ENCODE measurements around the gene NAA16. TPM values are rescaled to one million over a fixed set of nuclear protein-coding genes. Genes with fewer than 3 reads are reported as not detected.

Gene NAA16
- total RNA-seq, 1 donor from 2014 or later: 22.8 TPM

DNA sequence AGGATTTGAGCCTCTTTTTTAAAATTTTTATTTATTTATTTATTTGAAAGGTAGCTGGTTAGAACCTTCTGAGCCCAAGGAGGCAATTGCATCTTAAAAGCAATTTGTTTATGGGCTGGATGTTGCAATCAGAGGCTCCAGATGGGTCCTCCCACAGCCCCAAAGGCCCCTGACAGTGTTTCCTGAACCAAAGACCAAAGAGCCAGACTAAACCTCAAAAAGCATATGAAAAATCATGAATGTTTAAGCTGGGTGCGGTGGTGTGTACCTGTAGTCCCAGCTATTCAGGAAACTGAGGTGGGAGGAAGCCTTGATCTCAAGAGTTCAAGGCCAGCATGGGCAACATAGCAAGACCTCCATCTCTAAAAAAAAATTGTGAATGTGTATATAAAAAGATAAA lies 78.5 kb downstream of the NAA16 start:
- H3K4me3 Mint-ChIP-seq (ENCODE audit: unreplicated experiment): no peak overlapping the region
- DNase-seq (ENCODE audit: extremely low spot score, unreplicated experiment): no peak
- no peaks in the 10 kb centered on the region for H3K9me3 Mint-ChIP-seq (ENCODE audit: unreplicated experiment)
- H3K27me3 Mint-ChIP-seq (ENCODE audit: unreplicated experiment): peaks cover 23% of the 10 kb centered on the region
- H3K27ac Mint-ChIP-seq (ENCODE audit: unreplicated experiment): no peak overlapping the region
- H3K36me3 Mint-ChIP-seq (ENCODE audit: unreplicated experiment): peaks cover 2% of the 10 kb centered on the region
- no peaks in the 10 kb centered on the region for H3K4me1 Mint-ChIP-seq (ENCODE audit: unreplicated experiment)
- TF ChIP-seq CTCF (IDR thresholded peaks at IDR 0.05): no peak

- no peak for TF ChIP-seq CTCF (IDR thresholded peaks at IDR 0.05)
- no peaks in the 10 kb centered on the region for H3K4me1 Mint-ChIP-seq (ENCODE audit: unreplicated experiment)
- no peak overlapping the region for H3K27ac Mint-ChIP-seq (ENCODE audit: unreplicated experiment)
- no peaks in the 10 kb centered on the region for H3K36me3 Mint-ChIP-seq (ENCODE audit: unreplicated experiment)
- H3K4me3 Mint-ChIP-seq (ENCODE audit: unreplicated experiment): no peak overlapping the region
- no peaks in the 10 kb centered on the region for H3K9me3 Mint-ChIP-seq (ENCODE audit: unreplicated experiment)
- no peak for DNase-seq (ENCODE audit: extremely low spot score, unreplicated experiment)
- H3K27me3 Mint-ChIP-seq (ENCODE audit: unreplicated experiment): peaks cover 10% of the 10 kb centered on the region
These were observed 83.1 kb downstream of the NAA16 start for GRCh38 chr13:41394166-41394565.

DNA sequence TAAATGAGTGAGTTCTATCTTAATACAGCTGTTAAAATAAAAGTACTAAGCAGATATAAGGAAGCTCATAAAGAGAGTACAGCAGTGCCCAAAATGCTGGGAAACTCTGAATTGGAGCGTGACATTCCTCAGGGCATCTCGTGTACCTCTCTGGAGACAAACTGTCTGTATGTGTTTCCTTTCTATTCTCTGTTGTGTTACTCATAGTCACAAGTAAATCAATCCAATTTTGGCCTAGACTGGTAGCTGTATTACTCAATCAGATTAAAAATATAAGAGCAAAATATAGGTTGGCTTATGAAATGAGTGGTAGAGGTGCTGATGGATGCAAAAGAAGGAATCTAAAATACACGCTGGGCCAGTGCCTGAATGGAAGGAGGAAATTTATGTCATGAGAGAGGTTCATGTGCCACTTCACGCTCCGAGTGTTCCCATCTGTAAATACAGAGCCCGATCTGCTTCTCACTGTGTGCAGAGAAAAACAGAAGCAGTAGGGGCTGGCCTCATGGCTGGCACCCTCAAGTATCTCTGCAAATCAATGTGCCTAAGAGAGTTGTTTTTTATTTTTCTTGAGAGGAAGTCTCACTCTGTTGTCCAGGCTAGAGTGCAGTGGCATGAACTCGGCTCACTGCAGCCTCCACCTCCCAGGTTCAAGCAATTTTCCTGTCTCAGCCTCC lies 87.6 kb downstream of the NAA16 start:
- Mint-ChIP-seq H3K27ac (ENCODE audit: unreplicated experiment) (no peak overlapping the region), H3K9me3 (ENCODE audit: unreplicated experiment) (no peaks in the 10 kb centered on the region), H3K4me1 (ENCODE audit: unreplicated experiment) (no peaks in the 10 kb centered on the region), H3K4me3 (ENCODE audit: unreplicated experiment) (no peak overlapping the region), H3K36me3 (ENCODE audit: unreplicated experiment) (no peaks in the 10 kb centered on the region), H3K27me3 (ENCODE audit: unreplicated experiment) (peaks cover 1% of the 10 kb centered on the region)
- no peak for DNase-seq (ENCODE audit: extremely low spot score, unreplicated experiment)
- TF ChIP-seq CTCF (IDR thresholded peaks at IDR 0.05): no peak

GRCh38 chr13:41401366-41401765 lies 90.3 kb downstream of the NAA16 start:
- no peaks in the 10 kb centered on the region for H3K4me1 Mint-ChIP-seq (ENCODE audit: unreplicated experiment)

More at GRCh38 chr13:41401366-41401765, 90.3 kb downstream of the NAA16 start:
- no peak overlapping the region for H3K4me3 Mint-ChIP-seq (ENCODE audit: unreplicated experiment)
- TF ChIP-seq CTCF (IDR thresholded peaks at IDR 0.05): no peak
- peaks cover 18% of the 10 kb centered on the region for H3K27me3 Mint-ChIP-seq (ENCODE audit: unreplicated experiment)
- peak; percentile 48 for DNase-seq (ENCODE audit: extremely low spot score, unreplicated experiment)
- H3K27ac Mint-ChIP-seq (ENCODE audit: unreplicated experiment): no peak overlapping the region
- no peaks in the 10 kb centered on the region for H3K9me3 Mint-ChIP-seq (ENCODE audit: unreplicated experiment)
- H3K36me3 Mint-ChIP-seq (ENCODE audit: unreplicated experiment): no peaks in the 10 kb centered on the region
